Anterior cingulate cortex (tissue), 58 donors: ENCODE measurements around the gene SH3TC2.

Experiments used
- DNase-seq, 58 donors: peaks; one replicate each; lab custom pipeline; 2025; lab: John Stamatoyannopoulos, UW

Gene SH3TC2

GRCh38 chr5:149002761-149003689 is 59.8 kb downstream of the SH3TC2 start:
- DNase-seq: no peak

DNA sequence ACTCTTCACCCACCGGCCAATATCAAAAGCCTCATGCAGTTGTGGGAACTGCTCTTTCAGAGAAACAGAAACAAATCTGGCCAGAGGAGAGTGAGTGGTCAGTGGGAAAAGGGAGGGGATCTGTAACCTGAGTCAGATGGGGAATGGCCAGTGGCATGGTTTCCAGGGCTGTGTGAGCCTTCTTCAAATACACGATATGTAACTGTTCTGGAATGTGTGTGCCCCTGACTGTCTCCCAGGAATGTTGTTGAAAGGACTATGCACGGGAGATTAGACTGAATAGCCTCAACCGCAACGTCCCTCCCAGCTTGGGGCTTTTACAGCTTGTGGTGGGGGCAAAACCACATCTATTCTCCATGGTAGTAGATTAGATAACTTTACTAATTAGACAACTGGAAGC is 60.8 kb downstream of the SH3TC2 start:
- DNase-seq: no peak

- DNase-seq: no peak
Observed at GRCh38 chr5:149001162-149001561, 61.7 kb downstream of the SH3TC2 start.

DNA sequence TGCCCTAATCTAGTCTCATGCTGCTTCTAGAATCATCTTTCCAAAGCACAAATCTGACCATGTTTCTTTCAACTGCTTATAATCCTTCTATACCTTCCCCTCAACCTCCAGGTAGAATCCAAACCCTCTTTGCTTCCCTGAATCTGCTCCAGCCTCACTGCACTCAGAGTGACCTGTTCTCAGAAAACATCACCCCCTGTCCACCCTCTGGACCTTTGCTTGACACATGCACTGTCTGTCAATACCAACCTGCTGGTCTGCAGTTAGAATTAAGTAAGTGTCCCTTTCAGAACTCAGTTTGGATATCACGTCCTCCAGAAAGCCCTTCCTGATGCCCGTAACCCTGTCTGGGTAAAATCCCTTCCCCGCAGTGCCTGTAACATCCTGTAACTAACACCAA is 63.1 kb downstream of the SH3TC2 start:
- no peak for DNase-seq

- peak in 5 of 58 donors; percentile 1 to 40 (median 15) for DNase-seq
Observed at GRCh38 chr5:148998174-148998797, 64.6 kb downstream of the SH3TC2 start.

DNA sequence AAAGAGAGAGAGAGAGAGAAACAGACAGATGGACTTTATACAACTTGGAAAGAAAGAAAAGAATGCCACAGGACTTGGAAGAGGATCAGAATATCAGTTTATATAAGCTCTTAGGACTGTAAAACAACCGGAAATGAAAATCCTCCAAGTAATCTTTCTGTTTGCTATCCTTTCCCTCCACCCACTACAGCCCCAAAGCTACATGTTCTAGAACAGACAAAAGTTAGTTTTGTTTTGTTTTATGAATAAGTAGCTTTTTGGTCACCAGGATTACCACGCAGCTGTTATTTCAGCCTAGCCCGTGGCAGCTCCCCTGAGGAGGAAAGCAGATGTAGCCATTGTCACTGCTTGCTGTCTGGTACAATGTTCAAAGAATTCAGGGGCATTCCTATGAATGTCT is 66.6 kb downstream of the SH3TC2 start:
- no peak for DNase-seq

DNA sequence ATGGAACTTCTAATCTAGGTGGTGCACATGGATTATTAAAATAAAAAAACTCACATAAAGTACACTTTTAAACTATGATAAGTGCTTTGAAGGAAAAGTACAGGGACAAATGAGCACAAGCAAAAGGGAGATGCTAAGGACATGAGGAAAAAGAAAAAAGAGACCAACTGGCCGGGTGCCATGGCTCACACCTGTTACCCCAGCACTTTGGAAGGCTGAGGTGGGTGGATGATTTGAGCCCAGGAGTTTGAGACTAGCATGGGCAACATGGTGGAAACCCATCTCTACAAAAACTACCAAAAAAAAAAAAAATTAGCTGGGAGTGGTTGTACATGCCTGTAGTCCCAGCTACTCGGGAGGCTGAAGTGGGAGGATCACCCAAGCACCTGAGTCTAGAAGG is 67.1 kb downstream of the SH3TC2 start:
- no peak for DNase-seq

- DNase-seq: no peak
Observed at GRCh38 chr5:148993283-148993936, 69.5 kb downstream of the SH3TC2 start.

GRCh38 chr5:148992265-148992664 is 70.6 kb downstream of the SH3TC2 start:
- no peak for DNase-seq

DNA sequence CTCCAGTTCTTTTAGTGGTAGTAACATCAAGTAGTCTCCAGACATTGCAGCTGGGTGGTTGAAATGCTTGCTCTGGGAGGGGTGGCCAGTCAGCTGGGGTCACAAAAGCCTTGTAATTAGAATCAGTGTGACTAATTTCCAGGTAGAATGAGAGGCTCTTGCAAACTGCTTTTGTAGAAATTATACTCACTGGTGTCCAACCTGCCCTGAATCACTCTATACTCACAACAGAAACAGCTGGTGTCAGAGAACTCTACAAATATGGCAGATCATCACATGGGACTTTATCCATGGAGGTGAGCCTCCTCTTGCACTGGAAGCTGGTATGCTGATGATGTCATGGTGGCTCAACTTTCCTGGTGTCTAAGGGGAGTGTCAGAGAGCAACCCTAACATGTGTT is 71.3 kb downstream of the SH3TC2 start:
- DNase-seq: no peak

DNA sequence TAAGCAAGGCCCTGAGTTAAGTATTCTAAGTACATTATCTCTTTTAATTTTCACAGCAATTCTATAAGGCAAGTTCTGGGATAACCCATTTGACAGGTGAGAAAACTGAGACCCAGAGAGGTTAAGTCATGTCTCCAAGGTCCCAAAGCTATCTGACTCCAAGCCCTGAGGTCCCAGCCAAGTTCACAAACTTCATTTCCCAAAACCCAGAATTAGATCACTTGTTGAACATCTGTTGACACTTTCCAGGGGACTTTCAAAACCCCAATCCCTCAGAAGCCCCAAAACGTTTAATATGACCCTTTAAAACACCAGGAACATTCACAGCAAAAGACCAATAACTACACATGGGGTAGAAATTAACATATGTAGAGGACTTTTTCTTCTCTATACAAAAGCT is 72.0 kb downstream of the SH3TC2 start:
- no peak for DNase-seq

DNA sequence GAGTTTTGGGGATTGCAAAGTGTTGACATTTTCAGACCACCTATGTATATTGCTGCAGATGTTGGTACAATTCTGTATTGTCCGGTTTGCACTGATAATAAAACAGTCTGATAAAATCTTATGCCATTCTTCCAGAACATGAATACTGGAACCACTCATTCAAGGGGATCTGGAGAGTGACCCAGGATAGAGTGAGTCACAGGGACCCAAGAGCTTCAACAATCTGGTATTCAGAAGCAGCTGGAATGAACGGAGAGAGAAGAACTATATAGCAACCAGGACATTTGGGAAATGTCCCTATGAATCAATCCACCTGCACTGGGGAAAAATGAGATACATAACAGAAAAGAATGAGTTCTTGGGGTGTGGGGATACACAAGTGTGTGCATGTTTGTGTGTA is 73.3 kb downstream of the SH3TC2 start:
- no peak for DNase-seq

- DNase-seq: no peak
Observed at GRCh38 chr5:148988328-148988727, 74.5 kb downstream of the SH3TC2 start.

DNA sequence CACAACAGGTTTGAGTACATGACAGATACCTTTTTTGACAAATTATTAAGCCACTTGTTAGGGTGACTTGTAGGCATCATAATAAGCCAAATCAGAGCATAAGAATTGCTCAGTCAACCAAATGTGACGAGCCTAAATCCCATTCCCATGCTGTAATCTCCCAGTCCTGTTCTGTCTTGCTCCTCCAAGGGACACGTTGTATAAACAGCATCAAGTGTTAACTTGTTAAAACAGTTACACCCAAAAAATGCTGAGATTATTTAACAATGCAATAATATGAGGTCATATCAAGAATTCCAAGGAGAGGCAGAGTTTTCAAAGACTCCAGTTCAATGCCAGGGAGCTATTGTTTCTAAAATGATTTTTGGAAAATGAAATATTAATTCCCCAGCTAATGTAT is 76.2 kb downstream of the SH3TC2 start:
- no peak for DNase-seq

DNA sequence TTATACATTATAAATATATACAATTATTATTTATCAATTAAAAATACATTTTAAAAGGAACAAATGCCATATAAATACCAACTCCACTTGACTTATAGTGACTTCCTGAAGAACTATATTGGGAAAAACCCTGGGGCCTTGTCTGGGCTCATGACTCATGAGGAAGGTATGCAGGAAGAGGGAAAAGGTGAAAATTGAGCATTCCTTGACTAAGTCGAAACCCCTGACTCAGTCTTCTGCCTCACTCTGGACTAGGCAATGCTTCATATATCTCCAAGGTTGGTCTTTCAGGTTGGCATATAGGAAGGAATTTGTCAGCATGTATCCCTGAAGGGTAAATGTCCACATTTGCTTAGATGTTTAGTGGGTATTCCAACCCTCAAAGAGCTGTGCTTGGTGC is 78.5 kb downstream of the SH3TC2 start:
- DNase-seq: no peak

DNA sequence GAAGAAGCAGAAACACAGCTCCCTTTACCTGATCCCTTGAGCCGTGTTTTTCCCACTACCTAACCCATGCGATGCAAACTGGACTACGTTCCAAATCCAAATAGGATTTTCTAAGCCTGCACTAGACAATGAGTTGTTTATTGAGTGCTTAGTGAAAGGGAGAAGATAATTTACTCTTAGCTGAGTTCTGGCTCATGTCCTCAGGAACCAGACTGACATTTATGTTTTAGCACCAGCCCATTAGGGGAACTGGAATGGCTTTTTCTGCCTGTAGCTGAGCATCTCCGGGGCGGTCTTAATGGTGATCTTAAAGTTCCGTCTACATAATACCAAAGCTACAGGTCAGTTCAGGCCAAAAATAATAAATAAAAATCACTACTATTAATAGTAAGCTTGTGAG is 81.5 kb downstream of the SH3TC2 start:
- no peak for DNase-seq

GRCh38 chr5:148980731-148981130 is 82.1 kb downstream of the SH3TC2 start:
- no peak for DNase-seq

- no peak for DNase-seq
Observed at GRCh38 chr5:148979083-148979723, 83.7 kb downstream of the SH3TC2 start.

- DNase-seq: no peak
Observed at GRCh38 chr5:148978370-148979082, 84.3 kb downstream of the SH3TC2 start.
